ENCODE data around the gene USP17L12.
"Not testable (repeated sequence)": the region's sequence is repeated elsewhere in the genome, so short reads cannot be mapped to it uniquely, and the experiment has no call there.

The USP17L12 gene

GRCh38 chr4:9219852-9220251 is at the start of gene USP17L12:
USP17L12 (plus strand) TSS chr4:9220152; CDS start chr4:9220152, 0 bp downstream.
- intact Hi-C loops (cut with DNase I); DNase-seq: not testable (repeated sequence)

GRCh38 chr4:9210357-9210756 is 9.6 kb upstream of the USP17L12 start, which contains the start of gene USP17L10:
USP17L10 (plus strand) TSS chr4:9210657; CDS start chr4:9210657, 0 bp downstream.
- DNase-seq; intact Hi-C loops (cut with DNase I): not testable (repeated sequence)

GRCh38 chr4:9214701-9215100 is 5.3 kb upstream of the USP17L12 start:
- peak in 16 of 42 donors; percentile 0 to 38 (median 4) for DNase-seq
- intact Hi-C loops (cut with DNase I), result not testable (repeated sequence)

GRCh38 chr4:9215105-9215504 is 4.8 kb upstream of the USP17L12 start, which contains the start of gene USP17L11:
USP17L11 (plus strand) TSS chr4:9215405; CDS start chr4:9215405, 0 bp downstream.
- intact Hi-C loops (cut with DNase I), result not testable (repeated sequence)

GRCh38 chr4:9224596-9224995 is 4.6 kb downstream of the USP17L12 start, which contains the start of gene USP17L13:
USP17L13 (plus strand) TSS chr4:9224896; CDS start chr4:9224896, 0 bp downstream.
- intact Hi-C loops (cut with DNase I); DNase-seq: not testable (repeated sequence)

More at GRCh38 chr4:9215105-9215504, 4.8 kb upstream of the USP17L12 start, which contains the start of gene USP17L11:
- DNase-seq, result not testable (repeated sequence)

- intact Hi-C loops (cut with DNase I), result not testable (repeated sequence)
- peak in 14 of 42 donors; percentile 1 to 31 (median 12) for DNase-seq
These were observed 10.3 kb downstream of the USP17L12 start for GRCh38 chr4:9230249-9230648.

- intact Hi-C loops (cut with DNase I); DNase-seq: not testable (repeated sequence)
These were observed 14.1 kb downstream of the USP17L12 start, which contains the start of gene USP17L15 for GRCh38 chr4:9234085-9234484. USP17L15 (plus strand) TSS chr4:9234385; CDS start chr4:9234385, 0 bp downstream.

- peak in 20 of 42 donors; percentile 1 to 54 (median 8) for DNase-seq
- intact Hi-C loops (cut with DNase I), result not testable (repeated sequence)
These were observed 18.5 kb downstream of the USP17L12 start for GRCh38 chr4:9238461-9238860.

GRCh38 chr4:9243579-9243978 is 23.6 kb downstream of the USP17L12 start, which contains the start of gene USP17L17:
USP17L17 (plus strand) TSS chr4:9243879; CDS start chr4:9243879, 0 bp downstream.
- intact Hi-C loops (cut with DNase I); DNase-seq: not testable (repeated sequence)

- DNase-seq, result peak in 26 of 42 donors; percentile 1 to 54 (median 12)
- intact Hi-C loops (cut with DNase I), result not testable (repeated sequence)
These were observed 28.2 kb downstream of the USP17L12 start, which contains the start of gene USP17L18 for GRCh38 chr4:9247953-9248680. USP17L18 (plus strand) TSS chr4:9248630; CDS start chr4:9248630, 0 bp downstream.

GRCh38 chr4:9253078-9253477 is 33.1 kb downstream of the USP17L12 start, which contains the start of gene USP17L19:
USP17L19 (plus strand) TSS chr4:9253378; CDS start chr4:9253378, 0 bp downstream.
- DNase-seq; intact Hi-C loops (cut with DNase I): not testable (repeated sequence)

GRCh38 chr4:9257824-9258223 is 37.9 kb downstream of the USP17L12 start, which contains the start of gene USP17L20:
USP17L20 (plus strand) TSS chr4:9258124; CDS start chr4:9258124, 0 bp downstream.
- intact Hi-C loops (cut with DNase I); DNase-seq: not testable (repeated sequence)

GRCh38 chr4:9262572-9262971 is 42.6 kb downstream of the USP17L12 start, which contains the start of gene USP17L21:
USP17L21 (plus strand) TSS chr4:9262872; CDS start chr4:9262872, 0 bp downstream.
- intact Hi-C loops (cut with DNase I); DNase-seq: not testable (repeated sequence)

GRCh38 chr4:9267319-9267718 is 47.4 kb downstream of the USP17L12 start, which contains the start of gene USP17L22:
USP17L22 (plus strand) TSS chr4:9267619; CDS start chr4:9267619, 0 bp downstream.
- intact Hi-C loops (cut with DNase I); DNase-seq: not testable (repeated sequence)
